Activated naive CD4-positive, alpha-beta T cell treated with anti-CD3 and anti-CD28 coated beads, Interleukin-2, amount 50 U/mL, for 72 hours (primary cell): ENCODE measurements around the gene DOCK10. TPM values are rescaled to one million over a fixed set of nuclear protein-coding genes. Genes with fewer than 3 reads are reported as not detected.

Experiments
- ATAC-seq, 2 donors: fragments of 150-1000 bp; cut with Tn5 transposase; 2 replicates each; pipeline ENCODE4 v1.10.0; 2021; ENCODE audit warnings: mild to moderate bottlenecking in 2 of 2, moderate library complexity in 2 of 2
- DNase-seq, 2 donors: peaks; one replicate each; pipeline ENCODE4 v3.0.0; 2021 to 2022; ENCODE audit warnings: low spot score in 2 of 2
- H3K27ac Mint-ChIP-seq, 2 donors: one replicate each; pipeline ENCODE4 v1.8.0; 2022; ENCODE audit warnings: mild to moderate bottlenecking in 2 of 2, mixed read lengths in 2 of 2
- H3K36me3 Mint-ChIP-seq, 2 donors: one replicate each; pipeline ENCODE4 v1.8.0; 2022; ENCODE audit warnings: mixed read lengths in 2 of 2
- H3K9me3 Mint-ChIP-seq, 2 donors: one replicate each; pipeline ENCODE4 v1.8.0; 2022; ENCODE audit warnings: mixed read lengths in 2 of 2
- total RNA-seq, 2 donors: library from RNA; stranded (reverse); gene quantifications; one replicate each; pipeline ENCODE4 v1.2.3, GENCODE V29; 2022

Gene DOCK10
- total RNA-seq, 2 donors from 2014 or later = 173 to 197 TPM

GRCh38 chr2:224843141-224843540 is 199.1 kb downstream of the DOCK10 start:
- Mint-ChIP-seq H3K36me3 (peaks cover 46 to 78% of the 10 kb centered on the region in 2 donors), H3K27ac (peak overlapping the region; percentile 18 to 53), H3K9me3 (peaks cover 0 to 5% of the 10 kb centered on the region in 2 donors)
- ATAC-seq = peak; percentile 14 to 40
- DNase-seq = no peak

- Mint-ChIP-seq H3K36me3 (peaks cover 40 to 80% of the 10 kb centered on the region in 2 donors), H3K27ac (peak overlapping the region in 1 of 2 donors; percentile 20)
Observed at GRCh38 chr2:224841910-224842309, 200.4 kb downstream of the DOCK10 start.

DNA sequence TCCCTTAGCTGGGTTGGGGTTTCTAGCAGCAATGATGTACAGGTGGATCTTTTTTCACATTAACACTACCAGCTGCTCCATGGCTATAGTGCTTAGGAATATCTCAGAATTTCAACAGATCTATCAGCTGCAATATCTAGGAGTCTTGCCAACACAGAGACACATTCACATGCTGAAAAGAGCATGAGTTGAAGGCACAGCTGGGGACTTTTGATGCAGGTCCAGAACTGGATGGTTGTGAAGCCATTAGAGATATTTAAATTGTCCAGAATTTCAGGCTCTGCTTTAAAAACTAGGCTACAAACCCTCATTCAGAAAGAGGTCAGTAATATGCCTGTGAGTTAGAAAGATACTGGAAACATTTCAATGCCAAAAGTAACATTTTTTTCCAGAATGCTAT is 203.9 kb downstream of the DOCK10 start:
- no peak for DNase-seq
- Mint-ChIP-seq H3K9me3 (peaks cover 0 to 5% of the 10 kb centered on the region in 2 donors), H3K27ac (no peak overlapping the region), H3K36me3 (peaks cover 43 to 76% of the 10 kb centered on the region in 2 donors)
- no peak for ATAC-seq

More at GRCh38 chr2:224841910-224842309, 200.4 kb downstream of the DOCK10 start:
- peaks cover 0 to 5% of the 10 kb centered on the region in 2 donors for H3K9me3 Mint-ChIP-seq
- DNase-seq = no peak
- ATAC-seq = no peak

GRCh38 chr2:224837558-224837957 is 204.7 kb downstream of the DOCK10 start:
- DNase-seq = no peak
- H3K27ac Mint-ChIP-seq = peak overlapping the region; percentile 35 to 37
- peaks cover 0 to 5% of the 10 kb centered on the region in 2 donors for H3K9me3 Mint-ChIP-seq
- H3K36me3 Mint-ChIP-seq = peaks cover 43 to 69% of the 10 kb centered on the region in 2 donors
- peak; percentile 39 to 80 for ATAC-seq

GRCh38 chr2:224837066-224837465 is 205.2 kb downstream of the DOCK10 start:
- DNase-seq = no peak
- Mint-ChIP-seq H3K27ac (peak overlapping the region; percentile 35 to 37), H3K9me3 (peaks cover 0 to 3% of the 10 kb centered on the region in 2 donors), H3K36me3 (peaks cover 40 to 64% of the 10 kb centered on the region in 2 donors)
- ATAC-seq = no peak

GRCh38 chr2:224836263-224836662 is 206.0 kb downstream of the DOCK10 start:
- no peaks in the 10 kb centered on the region for H3K9me3 Mint-ChIP-seq
- peak overlapping the region in 1 of 2 donors; percentile 40 for H3K27ac Mint-ChIP-seq
- DNase-seq (no peak), ATAC-seq (no peak)
- peaks cover 35 to 56% of the 10 kb centered on the region in 2 donors for H3K36me3 Mint-ChIP-seq

GRCh38 chr2:224835405-224835804 is 206.9 kb downstream of the DOCK10 start:
- no peaks in the 10 kb centered on the region for H3K9me3 Mint-ChIP-seq
- H3K27ac Mint-ChIP-seq = no peak overlapping the region
- DNase-seq (no peak), ATAC-seq (no peak)
- peaks cover 29 to 49% of the 10 kb centered on the region in 2 donors for H3K36me3 Mint-ChIP-seq

- DNase-seq (no peak), ATAC-seq (no peak)
- Mint-ChIP-seq H3K9me3 (no peaks in the 10 kb centered on the region), H3K27ac (peak overlapping the region in 1 of 2 donors; percentile 64), H3K36me3 (peaks cover 31 to 42% of the 10 kb centered on the region in 2 donors)
Observed at GRCh38 chr2:224833986-224834385, 208.3 kb downstream of the DOCK10 start.

GRCh38 chr2:224832207-224832606 is 210.1 kb downstream of the DOCK10 start:
- Mint-ChIP-seq H3K27ac (peak overlapping the region; percentile 25 to 58), H3K9me3 (no peaks in the 10 kb centered on the region), H3K36me3 (peaks cover 37% of the 10 kb centered on the region in 2 donors)
- ATAC-seq (no peak), DNase-seq (no peak)

GRCh38 chr2:224831530-224831929 is 210.7 kb downstream of the DOCK10 start:
- Mint-ChIP-seq H3K36me3 (peaks cover 37% of the 10 kb centered on the region in 2 donors), H3K27ac (peak overlapping the region; percentile 24 to 25), H3K9me3 (no peaks in the 10 kb centered on the region)
- ATAC-seq (no peak), DNase-seq (no peak)

DNA sequence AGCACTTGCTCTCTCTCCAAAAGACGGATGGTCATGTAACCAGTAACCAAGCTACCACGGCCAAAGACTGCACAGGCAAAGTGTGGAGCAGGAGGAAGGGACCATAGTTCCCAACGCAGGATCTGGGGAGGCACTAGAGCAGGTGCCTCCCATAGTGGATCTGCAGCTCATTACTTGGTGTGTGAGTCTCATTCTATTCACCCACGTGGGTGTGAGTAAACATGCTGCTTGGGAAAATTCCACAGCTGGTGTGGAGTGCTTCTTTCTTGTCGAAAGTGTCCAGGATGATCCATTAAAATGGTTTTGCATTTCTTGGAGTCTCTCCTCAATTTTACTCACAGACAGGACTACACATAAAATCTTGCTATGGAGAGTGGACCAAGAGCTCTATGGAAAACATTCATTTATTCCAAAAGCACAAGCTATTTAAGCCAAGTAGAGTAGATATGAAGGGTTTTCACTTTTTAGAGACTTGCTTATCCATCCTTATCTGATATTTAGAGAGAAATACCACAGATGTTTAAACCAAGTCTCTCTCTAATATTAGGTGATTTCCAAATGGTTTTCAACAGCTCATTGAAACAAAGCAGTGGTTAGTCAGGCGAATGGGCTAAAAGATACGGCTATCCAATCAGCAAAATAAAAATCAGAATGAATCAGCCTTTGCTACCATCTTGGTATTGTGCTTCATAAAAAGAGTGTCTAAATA is 221.8 kb downstream of the DOCK10 start:
- Mint-ChIP-seq H3K36me3 (peaks cover 7 to 50% of the 10 kb centered on the region in 2 donors), H3K27ac (peak overlapping the region in 1 of 2 donors; percentile 77), H3K9me3 (no peaks in the 10 kb centered on the region)
- ATAC-seq (peak in 1 of 2 donors; percentile 40), DNase-seq (no peak)

GRCh38 chr2:224819075-224819474 is 223.2 kb downstream of the DOCK10 start:
- H3K27ac Mint-ChIP-seq = peak overlapping the region; percentile 51 to 80

GRCh38 chr2:224817676-224818075 is 224.6 kb downstream of the DOCK10 start:
- Mint-ChIP-seq H3K27ac (no peak overlapping the region), H3K9me3 (no peaks in the 10 kb centered on the region), H3K36me3 (peaks cover 7 to 63% of the 10 kb centered on the region in 2 donors)
- ATAC-seq (no peak), DNase-seq (no peak)

More at GRCh38 chr2:224819075-224819474, 223.2 kb downstream of the DOCK10 start:
- ATAC-seq = no peak
- Mint-ChIP-seq H3K9me3 (no peaks in the 10 kb centered on the region), H3K36me3 (peaks cover 7 to 56% of the 10 kb centered on the region in 2 donors)
- no peak for DNase-seq

DNA sequence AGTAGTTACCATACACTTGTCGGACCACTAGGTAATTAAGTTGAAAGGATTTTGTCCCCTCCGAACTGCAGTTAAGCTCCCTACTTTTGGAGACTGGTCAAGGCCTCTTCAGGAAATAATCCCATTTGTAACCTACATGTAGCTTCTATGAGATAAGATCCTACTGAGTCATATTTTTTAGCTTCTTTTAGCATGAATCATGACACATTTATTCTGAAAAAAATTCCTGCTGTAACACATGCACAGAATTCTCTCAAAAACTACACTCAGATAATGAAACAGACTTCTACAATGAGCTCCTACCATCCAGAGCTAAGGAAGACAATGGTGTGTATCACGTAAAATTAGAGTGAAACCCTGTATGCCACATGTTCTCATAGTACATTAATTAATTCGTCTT is 225.5 kb downstream of the DOCK10 start:
- Mint-ChIP-seq H3K36me3 (peaks cover 13 to 64% of the 10 kb centered on the region in 2 donors), H3K9me3 (peaks cover 0 to 4% of the 10 kb centered on the region in 2 donors), H3K27ac (no peak overlapping the region)
- DNase-seq = no peak
- ATAC-seq = no peak

GRCh38 chr2:224813578-224813977 is 228.7 kb downstream of the DOCK10 start:
- DNase-seq (no peak), ATAC-seq (no peak)
- Mint-ChIP-seq H3K36me3 (peaks cover 13 to 61% of the 10 kb centered on the region in 2 donors), H3K27ac (no peak overlapping the region), H3K9me3 (peaks cover 0 to 4% of the 10 kb centered on the region in 2 donors)

DNA sequence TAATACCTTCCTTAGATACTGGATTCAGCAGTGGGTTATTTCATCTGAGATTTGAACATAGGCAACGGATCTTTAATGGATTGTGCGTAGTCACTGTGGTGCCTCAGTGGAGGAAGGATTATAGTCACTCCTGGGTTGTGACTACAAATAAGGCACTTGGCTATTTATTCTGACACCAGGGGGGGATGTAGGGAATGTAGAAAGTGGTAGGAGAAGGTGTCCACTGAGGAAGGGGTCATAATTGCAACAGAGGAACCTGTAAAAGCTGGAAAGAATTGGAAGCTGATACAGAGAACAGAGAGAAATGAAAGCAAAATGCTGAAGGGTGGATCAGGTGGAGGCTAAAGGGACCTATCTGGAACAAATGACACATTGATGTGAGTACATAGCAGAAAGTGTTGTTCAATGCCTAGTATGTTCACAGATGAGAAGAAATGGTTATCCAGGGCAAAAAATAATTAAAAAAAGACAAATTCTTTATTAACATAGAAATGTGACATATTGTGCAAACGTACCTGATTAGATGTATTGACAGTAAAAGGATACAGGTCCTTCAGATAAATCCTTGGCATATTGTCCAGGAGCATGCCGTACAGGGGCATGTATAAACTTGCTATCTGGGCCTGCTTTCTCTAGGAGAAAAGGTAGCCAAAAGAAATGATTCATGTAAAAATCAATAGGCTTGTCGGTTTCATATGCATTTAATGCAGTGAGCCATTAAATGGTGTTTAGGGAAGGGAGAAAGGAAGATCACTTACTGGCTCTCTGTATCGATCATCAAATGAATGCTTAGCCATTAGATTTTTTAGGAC is 234.9 kb downstream of the DOCK10 start:
- peaks cover 18 to 25% of the 10 kb centered on the region in 2 donors for H3K36me3 Mint-ChIP-seq
- DNase-seq (no peak), ATAC-seq (no peak)
- peak overlapping the region in 1 of 2 donors; percentile 81 for H3K27ac Mint-ChIP-seq
- H3K9me3 Mint-ChIP-seq = peaks cover 0 to 4% of the 10 kb centered on the region in 2 donors

- peaks cover 20 to 25% of the 10 kb centered on the region in 2 donors for H3K36me3 Mint-ChIP-seq
- DNase-seq = no peak
- no peak overlapping the region for H3K27ac Mint-ChIP-seq
- no peak for ATAC-seq
- H3K9me3 Mint-ChIP-seq = no peaks in the 10 kb centered on the region
Observed at GRCh38 chr2:224803930-224804329, 238.3 kb downstream of the DOCK10 start.
